ENCODE results near the gene TNFRSF1B. TPM values are rescaled to one million over a fixed set of nuclear protein-coding genes. Genes with fewer than 3 reads are reported as not detected.
A peak's percentile ranks its signal among the peaks of the same experiment; 100 is the strongest.

TNFRSF1B gene
- total RNA-seq, 2 donors from 2014 or later = 13.7 to 28.7 TPM

DNA sequence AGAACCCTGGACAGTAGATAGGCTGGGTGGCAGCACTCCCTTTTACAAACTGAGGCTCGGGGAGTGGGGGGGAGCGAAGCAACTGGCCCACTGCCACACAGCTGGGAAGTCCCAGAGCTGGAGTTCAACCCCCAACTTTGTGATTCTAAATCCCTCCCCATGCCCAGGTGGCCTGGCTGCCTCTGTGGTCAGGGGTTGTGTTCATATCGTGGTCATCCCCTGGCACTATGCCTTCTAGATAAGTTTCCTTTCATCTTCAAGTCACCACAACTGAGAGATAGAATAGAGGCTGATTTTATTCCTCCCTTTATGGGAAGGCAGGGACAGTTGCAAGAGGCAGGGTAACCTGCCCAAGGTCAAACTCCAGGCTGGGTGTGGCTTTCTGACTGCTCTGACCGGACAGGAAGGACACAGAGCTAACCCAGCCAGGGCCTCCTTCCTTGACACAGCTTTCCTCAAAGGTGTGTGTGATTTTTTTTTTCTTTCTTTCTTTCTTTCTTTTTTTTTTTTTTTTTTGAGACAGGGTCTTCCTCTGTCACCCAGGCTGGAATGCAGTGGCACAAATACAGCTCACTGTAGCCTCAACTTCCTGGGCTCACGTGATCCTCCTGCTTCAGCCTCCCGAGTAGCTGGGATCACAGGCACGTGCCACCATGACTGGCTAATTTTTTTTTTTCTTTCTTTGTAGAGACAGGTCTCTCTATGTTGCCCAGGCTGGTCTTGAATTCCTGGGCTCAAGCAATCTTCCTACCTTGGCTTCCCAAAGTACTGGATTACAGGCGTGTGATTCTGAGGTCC, 18.4 kb upstream of the TNFRSF1B start:
- no peak for DNase-seq
- no peaks in the 10 kb centered on the region for H3K27me3 ChIP-seq
- H3K36me3 ChIP-seq (replicated peaks in 1 of 2; ENCODE audit: insufficient read depth in 1 of 2, low read depth in 2 of 2) = no peaks in the 10 kb centered on the region
- H3K4me3 ChIP-seq = no peak overlapping the region
- H3K9me3 ChIP-seq = peaks cover 0 to 5% (median 0%) of the 10 kb centered on the region in 3 donors
- no peak for ATAC-seq
- WGBS, 2 donors = 55 to 65% methylated on average over 7 to 8 of the region's 8 CpGs
- TF ChIP-seq POLR2A (IDR thresholded peaks at IDR 0.05) (no peak), CTCF (IDR thresholded peaks at IDR 0.05) (no peak)
- intact Hi-C loops (cut with DNase I) = no loop called here
- peaks cover 5% of the 10 kb centered on the region for H3K4me1 ChIP-seq
- H3K27ac ChIP-seq = peak overlapping the region in 1 of 4 donors; percentile 19

- ATAC-seq (no peak), DNase-seq (no peak)
- TF ChIP-seq CTCF (IDR thresholded peaks at IDR 0.05) (no peak), POLR2A (IDR thresholded peaks at IDR 0.05) (no peak)
- no peak overlapping the region for H3K4me3 ChIP-seq
- H3K27ac ChIP-seq = no peak overlapping the region
- peaks cover 5% of the 10 kb centered on the region for H3K4me1 ChIP-seq
- WGBS, 2 donors = 81 to 90% methylated on average over 4 to 5 of the region's 5 CpGs
- no peaks in the 10 kb centered on the region for H3K27me3 ChIP-seq
- intact Hi-C loops (cut with DNase I) = no loop called here
- peaks cover 0 to 5% (median 0%) of the 10 kb centered on the region in 3 donors for H3K9me3 ChIP-seq
- no peaks in the 10 kb centered on the region for H3K36me3 ChIP-seq (replicated peaks in 1 of 2; ENCODE audit: insufficient read depth in 1 of 2, low read depth in 2 of 2)
These were observed 17.6 kb upstream of the TNFRSF1B start for GRCh38 chr1:12148958-12149790.

- ATAC-seq (no peak), DNase-seq (no peak)
- Histone ChIP-seq H3K4me3 (no peak overlapping the region), H3K9me3 (peaks cover 0 to 5% (median 0%) of the 10 kb centered on the region in 3 donors), H3K27me3 (no peaks in the 10 kb centered on the region), H3K27ac (peak overlapping the region in 1 of 4 donors; percentile 48), H3K36me3 (replicated peaks in 1 of 2; ENCODE audit: insufficient read depth in 1 of 2, low read depth in 2 of 2) (no peaks in the 10 kb centered on the region), H3K4me1 (peaks cover 5% of the 10 kb centered on the region)
- WGBS, 2 donors = 85 to 90% methylated on average over 6 of the region's 6 CpGs
- TF ChIP-seq CTCF (IDR thresholded peaks at IDR 0.05) = no peak
- TF ChIP-seq POLR2A (IDR thresholded peaks at IDR 0.05) = no peak
- intact Hi-C loops (cut with DNase I) = no loop called here
These were observed 17.0 kb upstream of the TNFRSF1B start for GRCh38 chr1:12149791-12150175.

- no peak overlapping the region for H3K4me3 ChIP-seq
- H3K36me3 ChIP-seq (replicated peaks in 1 of 2; ENCODE audit: insufficient read depth in 1 of 2, low read depth in 2 of 2) = no peaks in the 10 kb centered on the region
- DNase-seq = peak in 1 of 4 donors; percentile 46
- intact Hi-C loops (cut with DNase I) = no loop called here
- no peak for ATAC-seq
- H3K27me3 ChIP-seq = no peaks in the 10 kb centered on the region
- H3K9me3 ChIP-seq = peaks cover 0 to 5% (median 0%) of the 10 kb centered on the region in 3 donors
- H3K4me1 ChIP-seq = peaks cover 5% of the 10 kb centered on the region
- WGBS, 2 donors = 56 to 82% methylated on average over 9 of the region's 9 CpGs
- peak overlapping the region in 2 of 4 donors; percentile 18 to 48 for H3K27ac ChIP-seq
- TF ChIP-seq POLR2A (IDR thresholded peaks at IDR 0.05) = no peak
- TF ChIP-seq CTCF (IDR thresholded peaks at IDR 0.05) = no peak
These were observed 16.2 kb upstream of the TNFRSF1B start for GRCh38 chr1:12150456-12151200.

All from body of pancreas (tissue), 4 donors.